OCI-LY1 (cell line): ENCODE measurements around the gene ZFR.

ENCODE experiments used
- H2AFZ ChIP-seq: fragments of 200-600 bp; sonication (generic), shearing (Covaris generic); 2 replicates; pipeline ENCODE4 v1.6.0; 2014; ENCODE audit warnings: antibody characterized with exemption, mild to moderate bottlenecking, low read length
- H3F3A ChIP-seq: fragments of 200-600 bp; sonication (generic), shearing (Covaris generic); 2 replicates; pipeline ENCODE4 v1.6.0; 2014; ENCODE audit warnings: mild to moderate bottlenecking, antibody characterized with exemption, low read length, moderate library complexity; ENCODE audit not compliant: insufficient read depth
- H3K27ac ChIP-seq: fragments of 200-600 bp; sonication (generic); 2 replicates; pipeline ENCODE4 v1.5.1; 2014; ENCODE audit warnings: low read length, mixed run types, mild to moderate bottlenecking, low read depth; ENCODE audit not compliant: poor library complexity, severe bottlenecking
- H3K27me3 ChIP-seq: fragments of 200-600 bp; sonication (generic); 2 replicates; pipeline ENCODE4 v1.6.0; 2014; ENCODE audit warnings: antibody characterized with exemption, mild to moderate bottlenecking, low read length, moderate library complexity; ENCODE audit not compliant: insufficient read depth
- H3K36me3 ChIP-seq: fragments of 200-600 bp; sonication (generic); 2 replicates; pipeline ENCODE4 v1.6.1; 2014; ENCODE audit warnings: mild to moderate bottlenecking, antibody characterized with exemption, low read length, moderate library complexity, mixed read lengths; ENCODE audit not compliant: insufficient read depth
- H3K4me1 ChIP-seq: fragments of 200-600 bp; sonication (generic); 2 replicates; pipeline ENCODE4 v1.5.1; 2014; ENCODE audit warnings: mild to moderate bottlenecking, low read length, moderate library complexity; ENCODE audit not compliant: insufficient read depth, severe bottlenecking
- H3K4me2 ChIP-seq: fragments of 200-600 bp; sonication (generic), shearing (Covaris generic); 2 replicates; pipeline ENCODE4 v1.6.1; 2014; ENCODE audit warnings: low read length
- H3K4me3 ChIP-seq: fragments of 200-600 bp; sonication (generic); 2 replicates; pipeline ENCODE4 v1.5.1; 2014; ENCODE audit warnings: low read length, low read depth, mild to moderate bottlenecking, mixed read lengths; ENCODE audit not compliant: poor library complexity, severe bottlenecking
- H3K79me2 ChIP-seq: fragments of 200-600 bp; shearing (Covaris generic); 2 replicates; pipeline ENCODE4 v1.6.1; 2016; ENCODE audit warnings: mixed run types, low read length, mixed read lengths; ENCODE audit not compliant: insufficient read depth
- H3K9ac ChIP-seq: fragments of 200-600 bp; sonication (generic), shearing (Covaris generic); 2 replicates; pipeline ENCODE4 v1.6.1; 2014; ENCODE audit warnings: mild to moderate bottlenecking, low read length, mixed read lengths
- H3K9me2 ChIP-seq: fragments of 200-600 bp; sonication (generic), shearing (Covaris generic); 2 replicates; pipeline ENCODE4 v1.6.1; 2014; ENCODE audit warnings: low read depth, mild to moderate bottlenecking, low read length, mixed read lengths
- H3K9me3 ChIP-seq: fragments of 200-600 bp; shearing (Covaris generic); 2 replicates; pipeline ENCODE4 v1.6.1; 2014; ENCODE audit warnings: low read length, mixed read lengths
- H4K20me1 ChIP-seq: fragments of 200-600 bp; sonication (generic), shearing (Covaris generic); 2 replicates; pipeline ENCODE4 v1.6.0; 2016; ENCODE audit warnings: mild to moderate bottlenecking, low read length; ENCODE audit not compliant: insufficient read depth
- CTCF ChIP-seq: fragments of 200-600 bp; sonication (generic), shearing (Covaris generic); IDR thresholded peaks from 2 replicates; pipeline ENCODE4 v1.5.1; 2017; ENCODE audit warnings: mild to moderate bottlenecking, antibody characterized with exemption, low read length, moderate library complexity, mixed read lengths
- EZH2 ChIP-seq: fragments of 200-600 bp; sonication (generic), shearing (Covaris generic); IDR thresholded peaks from 2 replicates; pipeline ENCODE4 v1.8.0; 2017; ENCODE audit warnings: borderline replicate concordance, mixed run types, mild to moderate bottlenecking, antibody characterized with exemption, low read length, moderate library complexity, mixed read lengths

The ZFR gene

DNA sequence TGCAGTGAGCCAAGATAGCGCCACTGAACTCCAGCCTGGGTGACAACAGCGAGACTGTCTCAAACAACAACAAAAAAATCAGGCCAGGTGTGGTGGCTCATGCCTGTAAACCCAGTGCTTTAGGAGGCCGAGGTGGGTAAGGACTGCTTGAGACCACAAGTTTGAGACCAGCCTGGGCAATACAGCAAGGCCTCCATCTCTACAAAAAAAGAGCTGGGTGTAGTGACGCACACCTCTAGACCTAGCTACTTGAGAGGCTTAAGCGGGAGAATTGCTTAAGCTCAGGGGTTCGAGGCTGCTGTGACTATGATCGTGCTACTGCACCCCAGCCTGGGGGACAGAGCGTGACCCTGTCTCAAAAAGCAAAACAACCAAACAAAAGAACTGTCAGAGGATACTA lies 91.9 kb downstream of the ZFR start:
- Histone ChIP-seq H3K4me3 (no peak overlapping the region), H3K9me2 (no peaks in the 10 kb centered on the region), H3F3A (no peaks in the 10 kb centered on the region), H2AFZ (no peak overlapping the region), H3K9ac (no peak overlapping the region), H3K79me2 (no peaks in the 10 kb centered on the region), H3K9me3 (no peaks in the 10 kb centered on the region), H3K4me1 (no peaks in the 10 kb centered on the region), H3K4me2 (no peak overlapping the region), H3K27me3 (no peaks in the 10 kb centered on the region), H4K20me1 (no peaks in the 10 kb centered on the region), H3K36me3 (peaks cover 40% of the 10 kb centered on the region), H3K27ac (no peak overlapping the region)
- TF ChIP-seq CTCF (no peak), EZH2 (no peak)

DNA sequence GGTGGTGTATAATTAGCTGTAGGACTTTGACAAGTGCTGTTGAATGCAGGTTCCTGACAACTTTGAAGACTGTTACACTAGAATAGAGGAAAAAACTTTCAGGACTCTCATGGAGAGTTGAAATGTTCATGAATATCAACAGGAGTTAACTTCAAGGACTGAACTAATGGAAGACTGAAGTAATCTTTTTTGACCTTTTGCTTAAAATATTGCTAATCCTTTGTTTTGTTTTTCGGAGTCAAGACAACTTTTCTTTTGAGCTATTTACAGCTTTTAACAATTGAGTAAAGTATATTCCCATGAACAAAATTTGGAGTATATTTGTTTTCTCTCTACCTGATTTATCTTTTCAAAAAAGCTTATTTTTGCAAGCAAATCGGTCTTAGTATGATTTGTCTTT lies 97.7 kb downstream of the ZFR start:
- Histone ChIP-seq H3K36me3 (no peaks in the 10 kb centered on the region), H4K20me1 (no peaks in the 10 kb centered on the region), H3K27me3 (no peaks in the 10 kb centered on the region), H3K4me3 (no peak overlapping the region), H3K9me3 (peaks cover 4% of the 10 kb centered on the region), H2AFZ (no peak overlapping the region), H3K79me2 (no peaks in the 10 kb centered on the region), H3K9ac (no peak overlapping the region), H3K4me2 (no peak overlapping the region), H3K9me2 (no peaks in the 10 kb centered on the region), H3F3A (no peaks in the 10 kb centered on the region), H3K27ac (no peak overlapping the region), H3K4me1 (no peaks in the 10 kb centered on the region)
- TF ChIP-seq EZH2 (no peak), CTCF (no peak)

GRCh38 chr5:32343058-32343672 lies 101.4 kb downstream of the ZFR start:
- Histone ChIP-seq H3K4me3 (no peak overlapping the region), H3K79me2 (no peaks in the 10 kb centered on the region), H3K4me2 (no peak overlapping the region), H3K9ac (no peak overlapping the region), H3K9me2 (no peaks in the 10 kb centered on the region), H4K20me1 (no peaks in the 10 kb centered on the region), H3K36me3 (no peaks in the 10 kb centered on the region), H3K4me1 (no peaks in the 10 kb centered on the region), H2AFZ (no peak overlapping the region), H3K9me3 (peaks cover 19% of the 10 kb centered on the region), H3K27ac (no peak overlapping the region), H3K27me3 (no peaks in the 10 kb centered on the region), H3F3A (no peaks in the 10 kb centered on the region)
- TF ChIP-seq CTCF, result no peak
- no peak for TF ChIP-seq EZH2
